Measurements from ENCODE around the gene RNF144A. TPM values are rescaled to one million over a fixed set of nuclear protein-coding genes. Genes with fewer than 3 reads are reported as not detected.
A peak's percentile ranks its signal among the peaks of the same experiment; 100 is the strongest.

Gene RNF144A
- total RNA-seq, 1 experiment from 2014 or later: 10.6 TPM

DNA sequence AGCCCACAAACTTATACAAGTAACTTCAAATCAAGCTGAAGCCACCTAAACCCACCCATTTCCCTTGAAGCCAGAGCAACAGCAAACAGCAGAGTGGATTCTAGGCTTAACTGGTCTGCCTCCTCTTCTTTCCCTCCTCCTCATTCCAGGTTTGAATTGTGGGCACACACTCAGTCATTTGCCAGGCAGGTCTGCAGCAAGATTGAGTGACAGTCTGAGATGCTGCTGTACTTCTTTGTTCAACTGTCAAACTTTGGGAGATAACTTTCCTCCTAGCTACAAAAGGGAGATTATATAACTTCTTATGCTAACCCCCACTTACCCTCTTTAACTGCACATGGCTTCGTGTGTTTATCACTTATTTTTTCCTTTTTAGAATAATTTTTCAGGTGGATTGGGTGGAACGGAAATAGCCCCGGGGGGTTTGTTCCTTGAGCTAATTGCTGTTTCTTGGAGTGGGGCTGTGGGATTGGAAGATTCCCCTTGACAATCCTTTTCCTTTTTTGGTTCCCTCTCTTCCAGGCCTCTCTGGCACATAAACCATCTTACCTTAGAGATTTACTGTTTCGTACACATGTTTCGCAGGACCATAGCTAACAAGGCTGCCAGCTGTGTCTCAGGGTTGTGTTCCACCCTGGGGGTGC is 55.0 kb downstream of the RNF144A start:
- TF ChIP-seq, protein P1, sequence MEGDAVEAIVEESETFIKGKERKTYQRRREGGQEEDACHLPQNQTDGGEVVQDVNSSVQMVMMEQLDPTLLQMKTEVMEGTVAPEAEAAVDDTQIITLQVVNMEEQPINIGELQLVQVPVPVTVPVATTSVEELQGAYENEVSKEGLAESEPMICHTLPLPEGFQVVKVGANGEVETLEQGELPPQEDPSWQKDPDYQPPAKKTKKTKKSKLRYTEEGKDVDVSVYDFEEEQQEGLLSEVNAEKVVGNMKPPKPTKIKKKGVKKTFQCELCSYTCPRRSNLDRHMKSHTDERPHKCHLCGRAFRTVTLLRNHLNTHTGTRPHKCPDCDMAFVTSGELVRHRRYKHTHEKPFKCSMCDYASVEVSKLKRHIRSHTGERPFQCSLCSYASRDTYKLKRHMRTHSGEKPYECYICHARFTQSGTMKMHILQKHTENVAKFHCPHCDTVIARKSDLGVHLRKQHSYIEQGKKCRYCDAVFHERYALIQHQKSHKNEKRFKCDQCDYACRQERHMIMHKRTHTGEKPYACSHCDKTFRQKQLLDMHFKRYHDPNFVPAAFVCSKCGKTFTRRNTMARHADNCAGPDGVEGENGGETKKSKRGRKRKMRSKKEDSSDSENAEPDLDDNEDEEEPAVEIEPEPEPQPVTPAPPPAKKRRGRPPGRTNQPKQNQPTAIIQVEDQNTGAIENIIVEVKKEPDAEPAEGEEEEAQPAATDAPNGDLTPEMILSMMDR (conservative IDR thresholded peaks at IDR 0.05): no peak

More for the DNA sequence above, 55.0 kb downstream of the RNF144A start:
- Mint-ChIP-seq H3K4me3 (no peak overlapping the region), H3K4me1 (peaks cover 0 to 7% of the 10 kb centered on the region in 2 experiments; a peak in 2 of 4 replicates), H3K9me3 (peaks cover 0 to 2% of the 10 kb centered on the region in 2 experiments; a peak in 1 of 5 replicates), H3K27me3 (ENCODE audit: low read depth) (no peaks in the 10 kb centered on the region), H3K27ac (peak overlapping the region in 1 of 3 experiments; percentile 81; a peak in 1 of 7 replicates), H3K36me3 (ENCODE audit: insufficient read depth in 1 of 3, low read depth in 3 of 3) (peaks cover 5 to 13% (median 5%) of the 10 kb centered on the region in 3 experiments; a peak in 5 of 7 replicates)
- no peak overlapping the region for H2BK12ac ChIP-seq (ENCODE audit: insufficient read length, low read depth, low read length)
- H3K4ac ChIP-seq (ENCODE audit: low read depth, low read length): no peak overlapping the region
- no peak overlapping the region for H2BK5ac ChIP-seq (ENCODE audit: insufficient read length, low read length)
- no peak overlapping the region for H2BK20ac ChIP-seq (ENCODE audit: low read depth, low read length, poor library complexity, severe bottlenecking)
- H3K27me3 ChIP-seq (ENCODE audit: insufficient read depth, low read length): no peaks in the 10 kb centered on the region
- no peaks in the 10 kb centered on the region for H3K79me1 ChIP-seq (ENCODE audit: insufficient read depth, low read depth, low read length, poor library complexity, severe bottlenecking)
- no peaks in the 10 kb centered on the region for H4K20me1 ChIP-seq (ENCODE audit: control insufficient read depth, insufficient read depth, insufficient read length)
- H3K23me2 ChIP-seq (ENCODE audit: insufficient read length, low read depth, low read length, poor library complexity, severe bottlenecking): no peaks in the 10 kb centered on the region
- 0 out of 2 replicates have a peak, but pooled peaks cover 2% of the 10 kb centered on the region for H3K79me2 ChIP-seq (ENCODE audit: insufficient read depth, low read length)
- H2BK120ac ChIP-seq (ENCODE audit: low read depth, low read length, poor library complexity, severe bottlenecking): no peak overlapping the region
- H3K23ac ChIP-seq (ENCODE audit: insufficient read length, low read depth, low read length): no peak overlapping the region
- H4K8ac ChIP-seq (replicated peaks; ENCODE audit: insufficient read length, low read depth, low read length): no peak overlapping the region
- H4K91ac ChIP-seq (ENCODE audit: insufficient read length, low read depth, low read length): no peak overlapping the region
- H3K56ac ChIP-seq (ENCODE audit: insufficient read length, low read depth, low read length): no peak overlapping the region
- H3K4me2 ChIP-seq (ENCODE audit: insufficient read depth, insufficient read length, low read length): no peak overlapping the region
- no peak overlapping the region for H3K9ac ChIP-seq (ENCODE audit: extremely low read depth, insufficient read length, low read length)
- no peak overlapping the region for H3K27ac ChIP-seq (ENCODE audit: insufficient read length, low read depth, low read length)
- WGBS (ENCODE audit: extremely low coverage, insufficient read length, low lambda C conversion rate): no CpG with 5 or more reads among the region's 5 CpGs
- no peak overlapping the region for H2BK15ac ChIP-seq (ENCODE audit: low read depth, low read length)
- no peak overlapping the region for H2AFZ ChIP-seq (ENCODE audit: low read length)
- no peak overlapping the region for H2AK5ac ChIP-seq (ENCODE audit: insufficient read length, low read length)
- H3K14ac ChIP-seq (ENCODE audit: insufficient read depth, low read length): no peak overlapping the region
- H3K18ac ChIP-seq (ENCODE audit: insufficient read length, low read depth, low read length): no peak overlapping the region
- no peaks in the 10 kb centered on the region for H3K9me3 ChIP-seq (ENCODE audit: control insufficient read depth, low read depth, low read length)
- DNase-seq: no peak
- no peak overlapping the region for H4K5ac ChIP-seq (ENCODE audit: insufficient read length, low read depth, low read length)
- no peak overlapping the region for H3T11ph ChIP-seq (ENCODE audit: low read length)
- H3K4me1 ChIP-seq (ENCODE audit: insufficient read depth, low read length): no peaks in the 10 kb centered on the region

Data from H9 (cell line).